PC-3 (cell line): ENCODE results near the gene CPEB3. TPM values are rescaled to one million over a fixed set of nuclear protein-coding genes. Genes with fewer than 3 reads are reported as not detected.
A peak's percentile ranks its signal among the peaks of the same experiment; 100 is the strongest.

ENCODE experiments used
- ATAC-seq: fragments of 200-7000 bp; cut with Tn5 transposase; 2 replicates; pipeline ENCODE4 v1.9.1; 2020; ENCODE audit warnings: mild to moderate bottlenecking, moderate library complexity
- BruUV-seq: library from RNA; stranded (reverse); fragments of 400-500 nt; replicated peaks from 2 replicates; lab custom pipeline; 2021; lab: Mats Ljungman, UMichigan
- CTCF ChIA-PET: fragments of 300-600 bp; sonication (Branson Sonifier 250); formaldehyde crosslinking; loops from one replicate; lab custom pipeline; 2022; ENCODE audit warnings: antibody characterized with exemption; lab: Charles Lee
- POLR2A ChIA-PET: fragments of 300-600 bp; sonication (Branson Sonifier 250); formaldehyde crosslinking; loops from one replicate; lab custom pipeline; 2022; ENCODE audit warnings: antibody characterized with exemption; ENCODE audit not compliant: unreplicated experiment; lab: Charles Lee
- DNase-seq: peaks from one replicate; pipeline ENCODE4 v3.0.0-alpha.2; 2015
- H2AFZ ChIP-seq: fragments of 300-600 bp; sonication (generic); 2 replicates; pipeline ENCODE4 v1.6.0; 2016; ENCODE audit warnings: antibody characterized with exemption, low read length
- H3F3A ChIP-seq: fragments of 300-600 bp; sonication (generic); one replicate; pipeline ENCODE4 v1.6.0; 2017; ENCODE audit warnings: antibody characterized with exemption, low read length, control low read depth, mild to moderate bottlenecking; ENCODE audit not compliant: unreplicated experiment
- H3K27ac ChIP-seq: fragments of 300-600 bp; sonication (generic); 2 replicates; pipeline ENCODE4 v1.5.1; 2016; ENCODE audit warnings: mild to moderate bottlenecking, low read length
- H3K27me3 ChIP-seq: fragments of 300-600 bp; sonication (generic); 2 replicates; pipeline ENCODE4 v1.6.1; 2016; ENCODE audit warnings: low read length, mixed read lengths
- H3K36me3 ChIP-seq: fragments of 300-600 bp; sonication (generic); 2 replicates; pipeline ENCODE4 v1.6.1; 2016; ENCODE audit warnings: low read depth, mixed run types, low read length, mixed read lengths
- H3K4me1 ChIP-seq: fragments of 300-600 bp; sonication (generic); 2 replicates; pipeline ENCODE4 v1.5.1; 2016; ENCODE audit warnings: low read length; ENCODE audit not compliant: insufficient read depth
- H3K4me2 ChIP-seq: fragments of 300-600 bp; sonication (generic); 2 replicates; pipeline ENCODE4 v1.6.0; 2016; ENCODE audit warnings: low read length
- H3K4me3 ChIP-seq: fragments of 300-600 bp; sonication (generic); 2 replicates; pipeline ENCODE4 v1.5.1; 2016; ENCODE audit warnings: mild to moderate bottlenecking, low read length, mixed read lengths
- H3K79me2 ChIP-seq: fragments of 300-600 bp; sonication (generic); 2 replicates; pipeline ENCODE4 v1.6.1; 2017; ENCODE audit warnings: low read length, mixed read lengths
- H3K9ac ChIP-seq: fragments of 300-600 bp; sonication (generic); 2 replicates; pipeline ENCODE4 v1.6.0; 2016; ENCODE audit warnings: mild to moderate bottlenecking, low read length
- H3K9me2 ChIP-seq: fragments of 300-600 bp; sonication (generic); replicated peaks from 2 replicates; pipeline ENCODE4 v1.6.1; 2016; ENCODE audit warnings: mixed run types, low read length, mixed read lengths
- H3K9me3 ChIP-seq: fragments of 300-600 bp; sonication (generic); 2 replicates; pipeline ENCODE4 v1.6.1; 2016; ENCODE audit warnings: low read length, mixed read lengths
- H4K20me1 ChIP-seq: fragments of 300-600 bp; sonication (generic); 2 replicates; pipeline ENCODE4 v1.6.1; 2016; ENCODE audit warnings: low read length, mixed read lengths
- EZH2 ChIP-seq: fragments of 300-600 bp; sonication (generic); IDR thresholded peaks from one replicate; pipeline ENCODE4 v1.6.1; 2017; ENCODE audit warnings: antibody characterized with exemption, mild to moderate bottlenecking, low read length; ENCODE audit not compliant: unreplicated experiment
- EZH2phosphoT487 ChIP-seq: fragments of 300-600 bp; sonication (generic); IDR thresholded peaks from 2 replicates; pipeline ENCODE4 v1.6.1; 2018; ENCODE audit warnings: mild to moderate bottlenecking, antibody characterized with exemption, low read length, borderline replicate concordance
- intact Hi-C: fragments of 100-400 bp; cut with micrococcal nuclease; formaldehyde crosslinking; loops from 2 replicates; pipeline ENCODE4 v1.9.0; 2023
- total RNA-seq: library from RNA; depleted of rRNA; stranded (reverse); fragments of >200 nt; gene quantifications from 2 replicates; pipeline ENCODE4 v1.2.3, GENCODE V29; 2014
- TF ChIP-seq, protein P1 (sequence below): fragments of 300-600 bp; sonication (generic); conservative IDR thresholded peaks from 2 replicates; pipeline ENCODE4 v1.5.1; 2017; ENCODE audit warnings: antibody characterized with exemption, low read depth, mild to moderate bottlenecking, low read length

The CPEB3 gene
- total RNA-seq, 1 experiment from 2014 or later, result 0.80 TPM

DNA sequence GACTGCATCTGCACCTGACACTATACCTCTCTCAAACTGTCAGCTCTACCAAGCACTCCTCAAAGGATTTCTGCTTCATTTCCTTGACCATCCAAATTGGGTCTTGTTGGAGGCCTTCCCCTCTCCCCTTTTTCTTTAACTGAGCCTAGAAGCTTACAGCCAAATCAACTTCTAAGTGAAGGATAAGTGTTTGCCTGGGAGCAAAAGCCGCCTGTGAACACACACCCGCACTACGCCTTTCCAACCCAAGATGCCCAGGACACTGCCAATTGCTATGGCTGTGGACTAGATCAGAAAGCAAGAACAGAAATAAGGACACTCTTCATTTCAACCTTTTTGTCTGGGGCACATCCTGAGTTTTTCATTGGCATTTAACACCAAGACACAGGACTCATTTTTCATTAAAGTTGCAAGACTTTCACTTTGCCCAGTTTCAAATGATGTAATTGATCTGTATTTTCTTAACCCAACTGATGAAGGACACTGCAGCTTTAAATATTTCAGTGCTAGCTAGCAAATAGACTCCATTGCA is 52.8 kb downstream of the CPEB3 start:
- TSS peak; percentile 40 for BruUV-seq
- Histone ChIP-seq H3K79me2 (0 out of 2 replicates have a peak, but pooled peaks cover 8% of the 10 kb centered on the region), H3K36me3 (no peaks in the 10 kb centered on the region), H3K27me3 (no peaks in the 10 kb centered on the region), H4K20me1 (no peaks in the 10 kb centered on the region), H3K4me1 (peaks cover 26% of the 10 kb centered on the region), H3K9me2 (no peaks in the 10 kb centered on the region), H3K9ac (no peak overlapping the region), H3K9me3 (no peaks in the 10 kb centered on the region), H3F3A (no peaks in the 10 kb centered on the region), H3K27ac (peak overlapping the region; percentile 30), H3K4me3 (peak overlapping the region; percentile 75), H2AFZ (peak overlapping the region; percentile 78; the same call in 1 of the 2 replicates), H3K4me2 (peak overlapping the region; percentile 94)
- DNase-seq (no peak), ATAC-seq (no peak)
- intact Hi-C loops, result loop anchor here (2.0 kb wide), 2 partner anchors 15 to 149 kb away; no protein-coding TSS in a partner anchor
- TF ChIP-seq, protein P1, sequence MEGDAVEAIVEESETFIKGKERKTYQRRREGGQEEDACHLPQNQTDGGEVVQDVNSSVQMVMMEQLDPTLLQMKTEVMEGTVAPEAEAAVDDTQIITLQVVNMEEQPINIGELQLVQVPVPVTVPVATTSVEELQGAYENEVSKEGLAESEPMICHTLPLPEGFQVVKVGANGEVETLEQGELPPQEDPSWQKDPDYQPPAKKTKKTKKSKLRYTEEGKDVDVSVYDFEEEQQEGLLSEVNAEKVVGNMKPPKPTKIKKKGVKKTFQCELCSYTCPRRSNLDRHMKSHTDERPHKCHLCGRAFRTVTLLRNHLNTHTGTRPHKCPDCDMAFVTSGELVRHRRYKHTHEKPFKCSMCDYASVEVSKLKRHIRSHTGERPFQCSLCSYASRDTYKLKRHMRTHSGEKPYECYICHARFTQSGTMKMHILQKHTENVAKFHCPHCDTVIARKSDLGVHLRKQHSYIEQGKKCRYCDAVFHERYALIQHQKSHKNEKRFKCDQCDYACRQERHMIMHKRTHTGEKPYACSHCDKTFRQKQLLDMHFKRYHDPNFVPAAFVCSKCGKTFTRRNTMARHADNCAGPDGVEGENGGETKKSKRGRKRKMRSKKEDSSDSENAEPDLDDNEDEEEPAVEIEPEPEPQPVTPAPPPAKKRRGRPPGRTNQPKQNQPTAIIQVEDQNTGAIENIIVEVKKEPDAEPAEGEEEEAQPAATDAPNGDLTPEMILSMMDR, result no peak
- TF ChIP-seq EZH2phosphoT487 (no peak), EZH2 (no peak)
- ChIA-PET POLR2A (interaction anchor here (0.6 to 1.0 kb wide), 4 partner anchors 14 to 381 kb away, joined by 3 to 14 read pairs (median 9); no protein-coding TSS in a partner anchor), CTCF (interaction anchor here (0.8 to 1.0 kb wide), 2 partner anchors 53 to 54 kb away, joined by 3 to 5 read pairs; partner anchors contain the start of genes CPEB3 and MARCHF5)

DNA sequence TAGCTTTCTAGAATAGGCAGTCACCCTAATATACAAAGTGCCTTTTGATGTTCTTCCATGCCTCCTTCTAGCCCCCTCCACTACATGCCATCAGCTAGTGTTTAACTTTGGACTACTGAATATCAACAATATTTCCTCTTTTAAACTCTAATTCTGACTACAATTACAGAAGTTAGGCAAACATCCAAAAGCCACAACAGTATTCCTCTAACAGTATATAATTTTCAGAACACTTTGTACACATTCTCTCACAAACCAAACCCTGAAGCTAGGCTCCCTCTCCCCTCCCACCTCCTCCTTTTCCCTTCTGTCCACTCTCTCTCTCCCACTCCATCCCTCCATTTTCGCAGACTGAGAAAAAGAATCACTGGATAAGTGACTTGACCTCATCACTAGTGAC is 59.7 kb downstream of the CPEB3 start:
- Histone ChIP-seq H3K9me3 (no peaks in the 10 kb centered on the region), H3K4me3 (no peak overlapping the region), H3K27me3 (no peaks in the 10 kb centered on the region), H3K36me3 (no peaks in the 10 kb centered on the region), H3K4me2 (no peak overlapping the region), H3K4me1 (no peaks in the 10 kb centered on the region), H3K27ac (no peak overlapping the region), H2AFZ (no peak overlapping the region), H3K9ac (no peak overlapping the region), H3F3A (no peaks in the 10 kb centered on the region), H4K20me1 (no peaks in the 10 kb centered on the region), H3K9me2 (no peaks in the 10 kb centered on the region), H3K79me2 (no peaks in the 10 kb centered on the region)
- ATAC-seq (no peak), DNase-seq (no peak)
- CTCF ChIA-PET, result no interaction called here
- intact Hi-C loops, result no loop called here
- POLR2A ChIA-PET, result no interaction called here
- BruUV-seq, result no TSS peak
- TF ChIP-seq EZH2phosphoT487 (no peak), EZH2 (no peak)
- TF ChIP-seq, protein P1, result no peak
